Subcutaneous adipose tissue (tissue), 4 donors: ENCODE measurements around the gene TRIM29. TPM values are rescaled to one million over a fixed set of nuclear protein-coding genes. Genes with fewer than 3 reads are reported as not detected.

Experiments used
- total RNA-seq, 4 donors: library from RNA; depleted of rRNA; stranded (reverse); fragments of >200 nt; gene quantifications; one replicate each; pipeline ENCODE4 v1.1.0, GENCODE V29; 2016
- TF ChIP-seq, protein P1 (sequence below): fragments of 450-650 bp; IDR thresholded peaks from one replicate; pipeline ENCODE4 v1.5.1; 2016; ENCODE audit warnings: low read depth, mild to moderate bottlenecking, control low read depth, antibody characterized with exemption, moderate library complexity

The TRIM29 gene
- total RNA-seq, 4 donors from 2014 or later = 1.3 to 13.2 (median 4.3) TPM

DNA sequence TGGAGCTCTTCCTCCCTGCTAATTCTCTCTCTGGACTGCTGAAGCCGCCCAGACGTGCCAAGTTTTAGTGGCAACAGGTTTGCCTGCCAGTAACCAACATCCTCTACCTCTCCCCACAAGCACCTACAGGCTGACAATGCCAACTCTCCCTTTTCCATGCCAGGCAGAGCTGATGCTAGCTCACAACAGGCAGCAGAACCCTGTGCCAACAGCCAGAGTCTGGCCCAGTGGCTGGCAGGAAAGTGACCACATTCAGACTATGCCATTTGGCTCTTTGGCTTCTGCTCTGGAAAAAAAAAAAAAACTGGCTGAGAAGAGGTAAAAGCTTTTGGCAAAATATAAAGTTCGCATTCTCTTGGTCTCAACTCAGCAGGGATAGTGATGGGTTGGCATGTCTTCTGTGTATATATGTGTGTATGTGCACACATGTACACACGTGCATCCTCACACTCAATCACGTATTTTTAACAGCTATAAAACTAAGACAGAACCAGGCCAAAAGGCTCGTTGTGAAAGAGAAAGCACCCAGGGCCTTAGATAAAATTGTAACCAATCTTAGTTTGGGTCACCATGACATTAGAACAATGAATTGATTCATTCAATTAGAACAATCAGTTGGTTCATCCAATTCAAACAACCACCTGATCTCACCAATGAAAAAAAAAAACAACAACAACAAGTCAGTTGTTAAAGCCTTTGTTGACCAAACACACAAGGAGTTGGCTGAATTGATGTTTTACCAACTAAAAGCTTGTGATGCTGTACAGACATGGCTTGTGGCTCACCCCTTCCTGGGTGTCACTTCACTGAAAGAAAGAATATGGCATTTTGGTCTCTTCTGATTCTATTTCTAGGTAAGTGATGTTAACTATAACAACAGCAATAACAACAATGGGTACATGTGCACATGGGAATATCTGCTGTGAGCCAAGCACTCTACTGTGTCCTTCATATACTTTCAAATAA, 48.6 kb downstream of the TRIM29 start:
- TF ChIP-seq, protein P1, sequence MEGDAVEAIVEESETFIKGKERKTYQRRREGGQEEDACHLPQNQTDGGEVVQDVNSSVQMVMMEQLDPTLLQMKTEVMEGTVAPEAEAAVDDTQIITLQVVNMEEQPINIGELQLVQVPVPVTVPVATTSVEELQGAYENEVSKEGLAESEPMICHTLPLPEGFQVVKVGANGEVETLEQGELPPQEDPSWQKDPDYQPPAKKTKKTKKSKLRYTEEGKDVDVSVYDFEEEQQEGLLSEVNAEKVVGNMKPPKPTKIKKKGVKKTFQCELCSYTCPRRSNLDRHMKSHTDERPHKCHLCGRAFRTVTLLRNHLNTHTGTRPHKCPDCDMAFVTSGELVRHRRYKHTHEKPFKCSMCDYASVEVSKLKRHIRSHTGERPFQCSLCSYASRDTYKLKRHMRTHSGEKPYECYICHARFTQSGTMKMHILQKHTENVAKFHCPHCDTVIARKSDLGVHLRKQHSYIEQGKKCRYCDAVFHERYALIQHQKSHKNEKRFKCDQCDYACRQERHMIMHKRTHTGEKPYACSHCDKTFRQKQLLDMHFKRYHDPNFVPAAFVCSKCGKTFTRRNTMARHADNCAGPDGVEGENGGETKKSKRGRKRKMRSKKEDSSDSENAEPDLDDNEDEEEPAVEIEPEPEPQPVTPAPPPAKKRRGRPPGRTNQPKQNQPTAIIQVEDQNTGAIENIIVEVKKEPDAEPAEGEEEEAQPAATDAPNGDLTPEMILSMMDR = no peak

DNA sequence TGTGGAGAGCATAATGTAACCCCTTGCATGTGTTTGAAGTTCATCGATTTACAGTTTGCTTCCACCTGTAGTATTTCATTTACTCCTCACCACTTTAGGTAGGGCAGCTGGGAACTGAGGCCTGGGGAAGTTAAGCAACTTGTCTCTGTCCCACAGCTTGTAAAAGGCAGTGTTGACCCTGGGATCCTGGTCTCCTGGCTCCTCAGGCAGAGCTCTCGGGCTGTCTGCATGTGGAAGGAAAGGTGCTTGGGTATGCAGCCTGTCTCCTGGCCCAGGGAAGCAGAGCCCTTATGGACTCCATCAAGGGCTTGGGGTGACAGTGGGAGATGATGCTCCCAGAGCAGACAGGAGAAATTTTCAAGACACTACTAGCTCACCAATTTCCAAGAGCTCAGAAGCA, 49.9 kb downstream of the TRIM29 start:
- TF ChIP-seq, protein P1 = no peak

DNA sequence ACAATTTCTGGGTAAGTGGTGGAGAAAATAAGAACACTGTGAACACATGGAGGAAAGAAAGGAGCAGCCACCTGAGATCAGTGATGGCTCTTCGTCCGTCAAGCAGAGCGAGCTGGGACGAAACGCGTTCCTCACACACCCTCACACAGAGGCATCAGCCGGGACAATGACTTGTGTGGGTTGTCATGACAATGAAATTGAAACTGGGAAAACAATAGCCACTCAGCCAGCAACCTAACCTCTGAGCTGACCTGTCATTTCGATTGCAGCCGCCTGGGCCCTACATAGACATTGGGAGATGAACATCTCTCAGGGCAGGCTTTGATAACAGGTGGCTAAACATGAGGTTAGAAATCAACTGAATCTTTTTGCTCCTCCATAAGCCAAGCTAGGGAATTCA, 51.3 kb downstream of the TRIM29 start:
- TF ChIP-seq, protein P1 = no peak

DNA sequence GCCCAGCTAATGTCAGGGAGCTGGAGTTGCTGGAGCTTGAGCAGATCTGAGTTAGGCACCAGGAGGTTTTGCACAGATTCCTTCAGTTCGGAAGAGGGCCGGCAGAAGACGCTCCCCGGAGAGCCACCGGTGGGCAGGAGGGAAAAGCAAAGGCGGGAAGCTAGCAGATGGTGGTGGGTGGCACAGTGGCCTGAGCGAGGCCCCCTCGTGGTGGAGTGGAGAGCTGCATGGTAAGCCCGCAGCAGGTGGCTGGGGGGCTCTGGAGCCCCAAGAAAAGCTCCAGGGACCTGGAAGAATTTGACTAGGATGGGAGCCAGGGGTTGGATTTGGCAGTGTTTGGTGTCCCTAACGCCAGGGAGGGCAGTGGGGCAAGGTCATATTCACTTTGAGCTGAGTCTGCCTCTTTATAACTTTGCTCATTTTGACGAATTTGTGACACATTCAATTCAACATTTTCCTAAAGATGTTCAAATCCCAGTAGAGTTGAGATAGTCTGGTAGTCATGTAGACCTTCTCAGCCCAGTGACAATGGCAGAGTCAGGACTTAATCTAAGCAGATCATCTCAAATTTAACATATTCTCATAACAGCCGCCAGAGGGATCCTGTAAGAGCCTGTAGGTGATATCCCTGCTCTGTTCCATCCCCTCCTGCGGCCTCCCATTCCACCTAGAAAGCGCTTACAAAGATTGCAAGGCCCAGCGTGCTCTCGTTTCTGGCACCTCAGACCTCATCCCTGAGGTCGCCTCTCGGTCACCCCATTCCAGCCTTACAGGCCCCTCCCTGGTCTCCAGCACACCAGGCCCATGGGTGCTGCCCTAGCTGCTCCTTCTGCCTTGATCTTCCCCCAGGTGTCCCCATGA, 57.9 kb downstream of the TRIM29 start:
- TF ChIP-seq, protein P1 = no peak

DNA sequence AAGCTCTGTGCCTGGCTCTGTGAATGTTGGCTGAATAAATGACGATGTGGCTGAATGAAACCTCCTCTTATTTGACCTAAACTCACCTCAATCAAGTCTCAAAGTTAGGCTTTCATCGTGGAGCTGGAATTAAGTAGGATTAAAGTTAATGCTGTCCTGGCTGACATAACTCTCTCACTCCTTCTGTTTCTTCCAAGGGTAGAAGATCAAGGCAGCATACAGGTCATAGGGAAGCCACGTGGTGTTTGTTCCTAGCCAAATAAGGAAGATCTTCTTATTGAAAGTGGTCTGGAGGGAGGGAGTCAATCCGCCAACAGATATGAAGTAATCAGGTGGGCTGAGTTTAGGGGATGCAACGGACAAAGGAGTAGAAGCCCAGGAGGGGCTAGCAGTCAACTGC, 59.5 kb downstream of the TRIM29 start:
- TF ChIP-seq, protein P1 = no peak

DNA sequence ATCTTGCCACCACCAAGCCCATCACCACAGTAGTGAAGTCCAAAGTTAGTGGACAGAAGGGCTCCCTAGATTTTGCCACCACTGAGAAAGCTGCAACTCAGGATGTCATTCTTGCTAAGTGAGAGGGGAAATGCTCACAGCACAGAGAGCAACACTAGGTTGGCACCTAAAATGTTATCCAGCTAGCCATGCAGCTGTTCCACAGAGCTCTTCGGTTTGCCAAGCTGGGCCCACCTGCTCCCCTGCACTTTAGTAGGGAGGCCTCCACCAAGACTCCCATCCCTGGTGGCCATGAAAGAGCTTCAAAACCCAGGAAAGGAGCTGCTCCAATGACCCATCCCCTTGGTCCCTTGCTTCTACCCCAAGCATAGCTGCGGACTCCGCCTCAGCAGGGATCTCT, 63.8 kb downstream of the TRIM29 start:
- TF ChIP-seq, protein P1 = no peak

DNA sequence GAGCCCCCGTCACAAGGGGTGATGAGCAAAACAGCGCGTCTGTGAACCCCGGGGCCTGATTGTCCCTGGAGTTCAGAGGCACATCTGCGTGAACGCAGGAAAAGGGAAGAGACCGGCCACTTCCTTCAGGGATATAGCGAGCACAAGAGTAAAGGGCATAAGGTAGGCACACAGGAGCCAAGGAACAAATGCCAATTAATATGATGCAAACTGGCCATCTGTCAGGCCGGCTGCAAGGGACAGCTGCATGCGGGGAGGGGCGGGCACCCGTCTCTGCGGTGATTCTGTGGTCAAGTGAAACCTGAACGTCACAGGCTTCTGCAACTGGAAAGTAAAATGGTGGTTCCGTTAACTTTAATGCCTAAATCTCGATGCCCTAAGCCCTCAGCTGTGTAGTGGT, 64.7 kb downstream of the TRIM29 start:
- TF ChIP-seq, protein P1 = no peak
